DOHH2 (cell line): ENCODE data around the gene CSMD2.

Source experiments
- H3F3A ChIP-seq: fragments of 200-600 bp; sonication (generic), shearing (Covaris generic); 2 replicates; pipeline ENCODE4 v1.6.0; 2016; ENCODE audit warnings: antibody characterized with exemption, mild to moderate bottlenecking; ENCODE audit not compliant: control insufficient read depth, insufficient read depth
- H3K27ac ChIP-seq: fragments of 200-600 bp; sonication (generic); 2 replicates; pipeline ENCODE4 v1.5.1; 2014; ENCODE audit warnings: low read depth, mild to moderate bottlenecking, low read length, moderate library complexity
- H3K27me3 ChIP-seq: fragments of 200-600 bp; sonication (generic); 2 replicates; pipeline ENCODE4 v1.6.1; 2014; ENCODE audit warnings: mild to moderate bottlenecking, low read length, mixed read lengths; ENCODE audit not compliant: control insufficient read depth
- H3K36me3 ChIP-seq: fragments of 200-600 bp; sonication (generic); 2 replicates; pipeline ENCODE4 v1.6.1; 2014; ENCODE audit warnings: mild to moderate bottlenecking, low read length, moderate library complexity, mixed read lengths; ENCODE audit not compliant: control insufficient read depth
- H3K4me1 ChIP-seq: fragments of 200-600 bp; sonication (generic); 2 replicates; pipeline ENCODE4 v1.6.1; 2014; ENCODE audit warnings: mild to moderate bottlenecking, low read length, mixed read lengths; ENCODE audit not compliant: control insufficient read depth
- H3K4me2 ChIP-seq: fragments of 200-600 bp; sonication (generic); 2 replicates; pipeline ENCODE4 v1.6.0; 2014; ENCODE audit warnings: mild to moderate bottlenecking, low read length, moderate library complexity
- H3K4me3 ChIP-seq: fragments of 200-600 bp; sonication (generic); 2 replicates; pipeline ENCODE4 v1.5.1; 2014; ENCODE audit warnings: mild to moderate bottlenecking, low read length, mixed read lengths
- H3K79me2 ChIP-seq: fragments of 200-600 bp; sonication (generic); 2 replicates; pipeline ENCODE4 v1.6.1; 2014; ENCODE audit warnings: mild to moderate bottlenecking, low read length, mixed read lengths; ENCODE audit not compliant: control insufficient read depth
- H3K9me2 ChIP-seq: fragments of 200-600 bp; sonication (generic); replicated peaks from 2 replicates; pipeline ENCODE4 v1.6.1; 2014; ENCODE audit warnings: mild to moderate bottlenecking, low read length, mixed read lengths; ENCODE audit not compliant: control insufficient read depth
- H3K9me3 ChIP-seq: fragments of 200-600 bp; sonication (generic); 2 replicates; pipeline ENCODE4 v1.6.1; 2014; ENCODE audit warnings: antibody characterized with exemption, low read length, mixed read lengths; ENCODE audit not compliant: control insufficient read depth, insufficient read depth
- H4K20me1 ChIP-seq: fragments of 200-600 bp; sonication (generic); 2 replicates; pipeline ENCODE4 v1.6.0; 2014; ENCODE audit warnings: low read depth, mild to moderate bottlenecking, antibody characterized with exemption, low read length, moderate library complexity; ENCODE audit not compliant: control insufficient read depth, insufficient read depth
- CTCF ChIP-seq: fragments of 200-600 bp; sonication (generic); IDR thresholded peaks from one replicate; pipeline ENCODE4 v1.5.1; 2014; ENCODE audit warnings: antibody characterized with exemption, mild to moderate bottlenecking, low read depth, low read length; ENCODE audit not compliant: poor library complexity, severe bottlenecking
- EZH2phosphoT487 ChIP-seq: fragments of 200-600 bp; sonication (generic); IDR thresholded peaks from 2 replicates; pipeline ENCODE4 v1.6.1; 2017; ENCODE audit warnings: borderline replicate concordance, mild to moderate bottlenecking, antibody characterized with exemption, low read length, moderate library complexity, mixed read lengths

The CSMD2 gene

GRCh38 chr1:33878392-33878791 lies 286.6 kb downstream of the CSMD2 start:
- H3K27ac ChIP-seq = no peak overlapping the region
- H3K79me2 ChIP-seq = no peaks in the 10 kb centered on the region
- no peaks in the 10 kb centered on the region for H3K9me3 ChIP-seq
- H4K20me1 ChIP-seq = no peaks in the 10 kb centered on the region
- H3K27me3 ChIP-seq = 0 out of 2 replicates have a peak, but pooled peaks cover 5% of the 10 kb centered on the region
- H3F3A ChIP-seq = no peaks in the 10 kb centered on the region
- no peaks in the 10 kb centered on the region for H3K9me2 ChIP-seq
- no peak overlapping the region for H3K4me3 ChIP-seq
- H3K36me3 ChIP-seq = no peaks in the 10 kb centered on the region
- no peaks in the 10 kb centered on the region for H3K4me1 ChIP-seq
- no peak for TF ChIP-seq CTCF
- TF ChIP-seq EZH2phosphoT487 = no peak
- H3K4me2 ChIP-seq = no peak overlapping the region

GRCh38 chr1:33876970-33877650 lies 287.9 kb downstream of the CSMD2 start:
- Histone ChIP-seq H3K27me3 (no peaks in the 10 kb centered on the region), H3K9me2 (no peaks in the 10 kb centered on the region), H3K79me2 (no peaks in the 10 kb centered on the region), H3K4me2 (no peak overlapping the region), H3K4me1 (no peaks in the 10 kb centered on the region), H3K27ac (no peak overlapping the region), H3K36me3 (no peaks in the 10 kb centered on the region), H3F3A (no peaks in the 10 kb centered on the region), H3K4me3 (no peak overlapping the region), H4K20me1 (no peaks in the 10 kb centered on the region), H3K9me3 (no peaks in the 10 kb centered on the region)
- TF ChIP-seq CTCF = no peak
- TF ChIP-seq EZH2phosphoT487 = no peak

GRCh38 chr1:33875862-33876261 lies 289.2 kb downstream of the CSMD2 start:
- Histone ChIP-seq H3K4me1 (no peaks in the 10 kb centered on the region), H3K9me2 (no peaks in the 10 kb centered on the region), H3K27ac (no peak overlapping the region), H3K4me2 (no peak overlapping the region), H3K36me3 (no peaks in the 10 kb centered on the region), H3F3A (no peaks in the 10 kb centered on the region), H3K9me3 (no peaks in the 10 kb centered on the region), H4K20me1 (no peaks in the 10 kb centered on the region), H3K4me3 (no peak overlapping the region), H3K27me3 (no peaks in the 10 kb centered on the region), H3K79me2 (no peaks in the 10 kb centered on the region)
- TF ChIP-seq EZH2phosphoT487 = no peak
- TF ChIP-seq CTCF = no peak
